LNCAP (cell line): ENCODE data around the gene ZNF837.

Experiments
- TF ChIP-seq, protein P1 (sequence below): fragments of 450-650 bp; IDR thresholded peaks from 2 replicates; pipeline ENCODE4 v1.5.1; 2017; ENCODE audit warnings: mild to moderate bottlenecking

Gene ZNF837

DNA sequence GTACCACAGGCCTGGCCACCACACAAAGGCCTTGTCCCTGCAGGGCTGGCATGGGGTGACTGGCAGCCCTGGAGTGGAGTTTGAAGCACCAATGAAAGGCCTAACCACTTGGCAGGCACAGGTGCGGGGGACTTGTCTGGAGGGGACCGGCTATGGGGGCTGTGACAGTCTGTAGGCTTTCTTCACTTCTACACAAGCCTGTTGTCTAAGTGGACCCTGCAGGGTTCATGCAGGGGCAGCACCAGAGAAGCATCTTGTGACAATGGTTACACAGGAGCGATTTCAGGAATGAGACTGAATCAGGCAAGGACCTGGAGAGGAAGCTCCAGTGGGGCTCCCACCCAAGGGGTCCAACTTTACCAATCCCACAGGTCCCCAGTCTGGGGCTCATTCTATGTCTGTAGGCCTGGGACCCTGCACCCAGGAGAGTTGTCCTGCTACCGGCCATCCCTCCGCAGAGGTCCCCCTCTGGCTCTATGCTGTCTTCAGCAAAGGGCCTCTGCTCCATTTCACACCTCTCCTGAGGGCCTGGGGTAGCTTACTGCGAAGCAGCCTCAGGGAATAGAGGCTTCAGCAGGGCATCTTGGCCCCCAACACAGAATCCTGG is 2.3 kb upstream of the ZNF837 start:
- TF ChIP-seq, protein P1, sequence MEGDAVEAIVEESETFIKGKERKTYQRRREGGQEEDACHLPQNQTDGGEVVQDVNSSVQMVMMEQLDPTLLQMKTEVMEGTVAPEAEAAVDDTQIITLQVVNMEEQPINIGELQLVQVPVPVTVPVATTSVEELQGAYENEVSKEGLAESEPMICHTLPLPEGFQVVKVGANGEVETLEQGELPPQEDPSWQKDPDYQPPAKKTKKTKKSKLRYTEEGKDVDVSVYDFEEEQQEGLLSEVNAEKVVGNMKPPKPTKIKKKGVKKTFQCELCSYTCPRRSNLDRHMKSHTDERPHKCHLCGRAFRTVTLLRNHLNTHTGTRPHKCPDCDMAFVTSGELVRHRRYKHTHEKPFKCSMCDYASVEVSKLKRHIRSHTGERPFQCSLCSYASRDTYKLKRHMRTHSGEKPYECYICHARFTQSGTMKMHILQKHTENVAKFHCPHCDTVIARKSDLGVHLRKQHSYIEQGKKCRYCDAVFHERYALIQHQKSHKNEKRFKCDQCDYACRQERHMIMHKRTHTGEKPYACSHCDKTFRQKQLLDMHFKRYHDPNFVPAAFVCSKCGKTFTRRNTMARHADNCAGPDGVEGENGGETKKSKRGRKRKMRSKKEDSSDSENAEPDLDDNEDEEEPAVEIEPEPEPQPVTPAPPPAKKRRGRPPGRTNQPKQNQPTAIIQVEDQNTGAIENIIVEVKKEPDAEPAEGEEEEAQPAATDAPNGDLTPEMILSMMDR = no peak

DNA sequence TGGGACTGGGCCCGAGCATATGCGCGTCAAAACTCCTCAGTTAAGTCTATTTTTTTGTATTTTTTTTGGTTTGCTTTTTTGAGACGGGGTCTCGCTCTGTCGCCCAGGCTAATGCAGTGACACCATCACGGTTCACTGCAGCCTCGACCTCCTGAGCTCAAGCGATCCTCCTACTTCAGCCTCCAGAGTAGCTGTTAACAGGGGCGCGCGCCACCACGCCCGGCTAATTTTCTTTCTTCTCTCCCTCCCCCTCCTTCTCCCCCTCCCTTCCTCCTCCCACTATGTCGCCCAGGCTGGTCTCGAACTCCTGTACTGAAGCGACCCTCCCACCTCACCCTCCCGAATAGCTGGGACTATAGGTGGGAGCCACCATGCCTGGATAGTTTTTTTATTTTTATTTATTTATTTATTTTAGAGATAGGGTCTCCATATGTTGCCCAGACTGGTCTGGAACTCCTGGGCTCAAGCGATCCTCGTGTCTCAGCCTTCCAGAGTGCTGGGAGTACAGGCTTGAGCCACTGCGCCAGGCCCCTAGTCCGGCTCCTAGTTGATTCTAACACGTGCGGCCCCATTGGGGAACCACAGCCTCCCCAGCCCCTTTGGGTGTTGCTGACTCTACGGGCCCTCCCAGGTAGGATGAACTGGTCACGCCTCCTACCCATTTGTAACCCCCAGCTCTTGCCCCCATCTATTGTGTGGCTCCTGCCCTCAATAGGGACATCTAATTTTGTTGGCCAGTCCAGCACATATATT is 806 bp upstream of the ZNF837 start:
- TF ChIP-seq, protein P1 = no peak

DNA sequence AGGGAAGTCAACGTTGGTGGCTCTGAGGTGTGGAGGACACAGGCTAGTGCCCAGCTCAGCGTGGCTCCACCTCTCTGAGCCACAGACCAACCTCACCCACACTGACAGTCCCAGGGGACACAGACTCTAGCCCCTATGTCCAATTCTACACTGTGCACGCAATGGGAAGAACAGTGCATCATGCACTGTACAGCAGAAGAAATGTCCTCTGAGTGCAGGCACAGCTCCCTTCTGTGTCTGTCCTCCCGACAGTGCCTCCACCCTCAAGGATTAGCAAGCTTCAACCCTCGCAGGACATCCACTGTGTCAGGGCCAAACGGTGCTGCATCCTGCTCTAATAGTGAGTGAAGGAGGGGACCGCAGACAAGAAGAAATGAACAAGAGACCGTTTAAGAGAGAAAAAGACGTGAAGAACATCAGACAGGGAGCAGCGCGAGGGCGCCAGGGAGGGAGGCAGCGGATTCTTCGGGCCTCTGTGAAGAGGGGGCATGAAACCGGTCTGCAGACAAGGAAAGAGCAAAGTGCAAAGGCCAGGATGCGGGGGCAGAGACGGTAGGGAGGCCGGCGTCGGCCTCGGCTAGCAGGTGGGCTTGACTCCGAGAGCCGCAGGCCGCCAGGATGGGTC is 681 bp downstream of the ZNF837 start:
- TF ChIP-seq, protein P1 = no peak

DNA sequence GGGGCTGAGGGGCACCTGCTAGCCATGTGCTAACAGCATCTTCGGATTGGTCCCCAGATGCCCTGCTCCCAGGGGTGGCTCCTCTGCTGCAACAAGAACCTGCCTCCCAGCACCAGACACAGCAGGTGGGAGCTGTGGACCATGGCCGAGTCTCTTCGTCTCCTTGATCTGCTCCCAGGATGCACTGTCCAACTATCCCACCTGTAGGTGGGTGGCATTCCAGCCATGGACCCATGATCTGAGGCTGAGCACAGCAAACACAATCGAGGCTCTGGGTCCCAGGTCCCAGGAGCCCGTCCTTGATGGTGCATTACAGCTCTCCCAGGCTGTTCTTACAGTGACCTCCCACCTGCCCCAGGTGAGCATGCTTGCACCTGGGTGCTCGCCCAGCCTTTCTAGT is 1.6 kb downstream of the ZNF837 start:
- TF ChIP-seq, protein P1 = no peak

DNA sequence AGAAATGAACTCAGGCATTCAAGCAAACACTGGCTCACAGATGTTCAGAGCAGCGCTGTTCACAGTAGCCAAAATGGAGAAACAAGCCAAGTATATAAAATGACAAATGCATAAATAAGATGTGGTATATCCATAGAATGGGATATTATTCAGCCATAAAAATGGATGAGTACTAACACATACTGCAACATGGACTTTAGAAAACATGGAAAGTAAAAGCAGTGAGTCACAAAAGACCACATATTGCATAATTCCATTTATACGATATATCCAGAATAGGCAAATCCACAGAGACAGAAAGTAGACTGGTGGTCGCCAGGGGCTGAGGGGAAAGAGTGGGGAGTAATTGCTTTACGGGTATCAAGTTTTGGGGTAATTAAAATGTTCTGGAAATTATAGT is 6.6 kb downstream of the ZNF837 start:
- TF ChIP-seq, protein P1 = no peak

DNA sequence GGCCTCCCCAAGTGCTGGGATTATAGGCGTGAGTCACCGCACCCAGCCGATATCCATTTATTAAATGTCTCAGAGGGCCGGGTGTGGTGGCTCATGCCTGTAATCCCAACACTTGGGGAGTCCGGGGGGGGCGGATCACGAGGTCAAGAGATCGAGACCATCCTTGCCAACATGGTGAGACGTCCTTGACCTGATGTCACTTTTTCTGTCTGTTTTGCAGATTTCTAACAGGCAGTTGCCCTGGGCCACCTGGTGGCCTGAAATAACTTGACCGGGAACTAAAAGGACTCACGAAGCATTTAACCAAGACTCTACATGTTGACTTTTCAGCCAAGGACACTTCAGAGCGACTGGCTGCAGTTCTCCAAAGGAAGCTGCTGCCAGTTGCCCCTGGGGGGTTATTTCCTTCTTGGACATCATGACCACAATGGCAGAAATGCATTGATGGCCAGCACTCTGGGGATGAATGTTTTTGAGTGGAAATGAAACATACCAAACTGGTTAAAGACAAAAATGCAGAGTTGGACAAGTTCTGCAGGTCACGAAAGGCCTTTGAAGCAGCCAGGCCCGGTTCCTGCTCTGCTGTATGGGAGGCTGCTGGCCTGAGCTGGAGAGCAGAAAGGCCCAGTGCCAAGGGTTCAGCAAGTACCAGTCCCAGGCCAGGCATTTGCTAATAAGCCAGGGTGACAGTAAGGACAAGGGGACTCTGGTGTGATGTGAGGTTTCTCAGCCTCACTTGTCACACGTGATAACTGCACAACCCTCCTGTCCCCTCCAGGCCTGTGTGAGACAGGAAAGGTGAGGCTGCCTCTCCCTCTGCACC is 8.3 kb downstream of the ZNF837 start:
- TF ChIP-seq, protein P1 = 0 out of 2 replicates have a peak, but pooled peaks have one; percentile 20
